Activated gamma-delta T cell treated with anti-CD3 and anti-CD28 coated beads, Interleukin-2, amount 50 U/mL, for 16 hours (primary cell): ENCODE data around the gene DNAAF8.

Experiments
- DNase-seq: peaks from one replicate; pipeline ENCODE4 v3.0.0-alpha.2; 2020; ENCODE audit warnings: low read depth

DNAAF8 gene

GRCh38 chr16:4695473-4696171 is 38.7 kb upstream of the DNAAF8 start:
- DNase-seq, result no peak

- DNase-seq, result no peak
Measured at GRCh38 chr16:4696172-4696904, 38.0 kb upstream of the DNAAF8 start.

DNA sequence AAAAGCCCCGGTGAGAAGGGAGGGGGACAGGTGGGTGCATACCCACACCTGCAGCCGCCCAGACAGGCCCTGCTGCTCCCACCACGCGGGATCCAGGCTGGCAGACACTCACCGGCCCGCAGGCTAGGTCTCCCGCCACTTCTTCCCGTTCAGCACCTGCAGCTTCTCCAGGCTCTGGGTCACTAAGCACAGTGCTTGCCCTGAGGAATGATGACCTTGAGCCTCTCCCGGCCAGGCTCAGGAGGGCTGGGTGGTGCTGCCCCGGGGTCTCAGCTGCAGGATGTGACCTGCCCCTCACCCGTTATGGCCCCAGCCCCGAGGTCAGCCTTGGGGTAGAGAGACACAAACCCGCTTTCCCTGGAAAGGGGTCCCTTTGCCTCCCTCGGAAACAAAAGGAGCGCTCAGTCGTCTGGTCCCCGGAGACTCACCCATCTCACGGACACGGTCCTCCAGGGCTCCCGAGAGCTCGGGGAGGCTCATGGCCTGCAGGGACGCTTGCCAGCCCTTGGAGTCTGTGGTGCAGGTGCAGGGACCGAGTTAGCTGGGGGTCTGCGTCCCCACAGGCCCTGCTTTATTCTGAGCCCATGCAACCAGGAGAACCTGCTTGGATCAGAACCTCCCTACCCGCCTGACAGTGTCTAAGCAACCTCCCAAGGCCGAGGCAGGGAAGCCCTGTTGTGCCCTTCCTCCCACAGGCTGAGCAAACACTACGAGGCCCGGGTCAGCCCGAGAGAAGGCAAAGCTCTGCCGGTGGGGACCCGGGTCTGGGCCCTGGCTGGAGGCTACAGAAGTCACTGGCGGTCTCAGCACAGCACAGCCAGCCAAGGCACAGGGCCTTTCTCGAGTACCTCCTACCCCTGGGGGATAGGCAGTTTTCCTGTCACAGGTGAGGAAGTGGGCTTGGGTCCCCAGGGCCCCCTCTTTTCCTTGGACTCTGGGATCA is 37.2 kb upstream of the DNAAF8 start:
- DNase-seq, result no peak

GRCh38 chr16:4697848-4698291 is 36.5 kb upstream of the DNAAF8 start:
- no peak for DNase-seq

GRCh38 chr16:4698321-4699045 is 35.9 kb upstream of the DNAAF8 start:
- no peak for DNase-seq

- no peak for DNase-seq
Measured at GRCh38 chr16:4699046-4699556, 35.2 kb upstream of the DNAAF8 start.

GRCh38 chr16:4700380-4700996 is 33.8 kb upstream of the DNAAF8 start:
- no peak for DNase-seq

DNA sequence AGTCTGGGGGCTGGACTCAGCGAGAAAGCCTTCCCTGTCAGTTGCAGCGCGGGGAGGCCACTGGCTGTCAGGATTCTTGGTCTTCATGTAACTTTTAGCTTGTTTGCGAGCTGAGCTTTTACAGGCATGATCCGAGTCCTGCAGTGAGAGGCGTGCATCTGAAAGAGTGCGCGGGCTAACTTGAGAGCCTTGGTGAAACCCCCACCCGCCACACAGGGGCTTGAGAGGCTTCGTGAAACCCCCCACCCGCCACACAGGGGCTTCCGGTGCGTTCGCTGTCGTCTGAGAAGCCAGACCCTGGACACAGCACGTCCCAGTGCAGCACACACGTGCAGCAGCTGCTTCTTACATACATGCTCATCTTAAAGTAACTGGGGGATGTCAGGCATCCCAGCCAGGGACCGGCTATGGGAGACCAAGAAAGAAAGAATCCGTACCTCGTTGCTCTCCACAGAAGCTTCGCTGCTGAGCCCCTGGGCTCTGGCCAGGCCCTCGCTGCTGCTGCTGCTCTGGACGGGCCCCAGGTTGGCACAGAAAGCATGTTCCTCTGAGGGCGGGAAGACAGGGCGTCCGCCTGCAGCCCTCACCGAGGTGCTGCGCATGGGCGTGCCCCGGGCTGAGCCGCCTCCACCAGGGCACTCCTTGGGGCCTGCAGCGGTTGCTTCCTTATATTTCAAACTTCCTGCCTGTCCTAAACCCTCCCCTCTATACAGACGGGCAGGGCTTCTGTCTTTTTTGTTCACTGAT is 33.2 kb upstream of the DNAAF8 start:
- DNase-seq, result no peak

DNA sequence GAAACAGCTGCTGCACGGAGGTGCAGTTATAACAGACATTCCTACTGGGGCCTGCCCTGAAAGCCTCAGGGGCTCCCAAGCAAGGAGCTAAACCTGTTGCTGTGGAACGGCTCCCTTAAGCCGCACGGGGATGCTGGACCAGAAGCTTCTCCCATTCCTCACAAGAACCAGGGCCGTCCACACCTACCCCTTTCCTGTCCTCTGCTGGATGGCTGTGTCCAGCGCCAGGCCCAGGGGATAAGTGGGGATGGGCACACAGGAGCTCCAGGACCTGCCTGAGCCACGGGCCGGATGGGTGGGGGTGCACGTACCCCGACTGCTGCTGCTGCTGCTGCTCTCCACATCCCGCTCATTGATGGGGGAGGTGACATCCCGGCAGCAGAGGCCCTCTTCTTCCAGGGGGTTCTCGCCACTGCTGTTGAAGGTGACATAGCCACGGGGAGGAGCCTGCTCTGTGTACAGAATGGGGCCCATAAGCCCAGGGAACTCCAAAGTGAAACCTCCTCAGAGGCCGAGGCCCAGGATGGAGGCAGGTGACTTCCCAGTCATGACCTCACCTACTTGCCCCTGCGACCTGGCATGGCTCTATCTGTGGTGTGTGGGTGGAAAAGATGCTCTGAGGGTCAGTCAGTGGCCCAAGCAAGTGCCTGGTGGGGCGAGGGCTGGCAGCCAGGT is 32.4 kb upstream of the DNAAF8 start:
- DNase-seq, result no peak

DNA sequence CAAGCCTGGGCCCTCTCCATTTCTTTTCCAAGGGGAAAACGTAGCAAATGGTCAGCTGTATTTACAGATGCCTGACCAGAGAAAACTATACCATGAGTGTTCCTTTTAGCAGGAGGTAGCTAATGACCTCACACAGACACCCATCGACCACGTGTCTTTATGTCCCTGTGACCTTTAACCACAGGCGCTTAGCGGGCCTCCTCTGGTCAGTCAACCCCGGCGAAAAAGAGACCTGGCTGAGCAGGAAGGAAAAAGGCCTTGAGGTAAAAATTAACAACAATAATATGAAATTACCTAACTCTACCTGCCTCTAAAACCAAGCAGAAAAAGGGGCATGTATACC is 31.9 kb upstream of the DNAAF8 start:
- no peak for DNase-seq

DNA sequence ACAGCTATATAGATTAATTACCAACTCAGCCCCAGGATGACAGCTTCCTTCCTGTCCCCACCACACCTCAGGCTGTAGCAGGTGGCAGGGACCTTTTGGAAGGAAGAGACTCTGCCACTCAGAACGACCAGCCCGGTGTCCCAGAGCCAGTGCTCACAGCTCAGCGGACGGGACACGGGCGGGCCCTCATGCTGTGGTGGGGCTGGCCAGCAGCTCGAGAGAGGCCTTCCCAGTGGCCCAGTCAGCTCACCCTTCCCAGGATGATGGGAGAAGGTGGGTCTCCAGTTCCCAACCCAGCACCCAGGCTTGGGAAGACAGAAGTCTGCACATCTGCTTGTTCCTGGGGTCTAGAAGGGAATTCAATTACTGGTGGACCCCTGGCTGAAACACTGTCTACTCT is 30.4 kb upstream of the DNAAF8 start:
- no peak for DNase-seq

GRCh38 chr16:4704491-4704890 is 29.8 kb upstream of the DNAAF8 start:
- no peak for DNase-seq

DNA sequence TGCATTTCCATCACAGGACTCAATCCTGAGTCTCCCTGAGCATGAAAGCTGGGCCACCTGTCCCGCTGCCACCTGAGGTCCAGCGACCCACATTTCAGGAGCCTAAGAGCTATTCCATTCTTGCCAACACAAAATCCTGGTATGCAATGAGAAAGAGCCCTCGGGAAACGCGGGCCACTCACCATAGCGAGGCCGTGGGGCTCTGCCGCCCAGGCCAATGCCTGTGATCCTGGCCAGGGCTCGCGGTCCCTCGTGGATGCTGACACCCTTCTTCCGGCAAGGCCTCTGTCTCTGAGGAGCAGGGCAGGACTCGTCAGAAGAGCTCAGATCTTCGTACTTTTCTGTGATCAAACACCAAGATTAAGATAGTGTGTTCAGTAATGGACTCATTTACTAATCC is 29.4 kb upstream of the DNAAF8 start:
- DNase-seq, result no peak

GRCh38 chr16:4706871-4707270 is 27.5 kb upstream of the DNAAF8 start:
- DNase-seq, result no peak

GRCh38 chr16:4709481-4709880 is 24.9 kb upstream of the DNAAF8 start:
- no peak for DNase-seq

DNA sequence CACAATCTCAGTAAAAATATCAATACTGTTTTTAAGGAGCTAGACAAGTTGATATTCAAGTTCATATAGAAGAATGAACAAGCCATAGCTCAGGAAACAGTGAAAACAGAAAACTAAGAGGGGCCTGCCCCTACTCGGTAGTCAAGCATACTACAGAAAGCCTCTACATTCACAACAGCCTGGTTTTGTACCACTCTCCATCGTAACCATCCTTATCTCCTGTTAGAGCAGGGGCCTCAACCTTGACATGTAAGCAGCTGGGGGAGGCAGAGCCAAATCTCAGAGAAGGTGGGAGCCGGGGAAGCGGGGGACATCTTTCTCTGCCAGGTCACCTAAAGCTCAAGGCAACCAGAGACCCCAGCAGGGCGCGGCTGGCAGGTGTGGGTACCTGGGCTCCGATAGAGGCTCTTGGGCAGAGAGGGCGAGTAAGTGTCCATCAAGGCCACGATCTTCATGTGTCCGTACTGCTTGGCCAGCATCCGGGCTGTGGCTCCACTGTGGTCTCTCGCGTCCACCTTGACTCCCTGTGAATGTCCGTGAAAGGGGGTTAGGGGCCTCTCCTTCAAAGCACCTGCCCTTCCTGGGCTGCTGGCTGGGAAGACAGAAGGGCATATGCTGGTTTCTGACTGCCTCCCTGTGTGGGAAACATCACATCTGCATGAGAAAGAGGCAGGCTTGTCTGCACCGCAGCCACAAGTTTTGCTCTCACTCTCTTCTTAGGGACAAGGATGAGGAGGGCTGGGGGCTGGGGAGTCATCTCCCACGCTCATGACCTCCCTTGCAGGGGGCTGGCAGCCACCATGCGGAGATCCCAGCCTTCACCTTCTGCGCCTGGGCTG is 20.5 kb upstream of the DNAAF8 start:
- DNase-seq, result no peak

GRCh38 chr16:4714996-4715395 is 19.3 kb upstream of the DNAAF8 start:
- DNase-seq, result no peak

DNA sequence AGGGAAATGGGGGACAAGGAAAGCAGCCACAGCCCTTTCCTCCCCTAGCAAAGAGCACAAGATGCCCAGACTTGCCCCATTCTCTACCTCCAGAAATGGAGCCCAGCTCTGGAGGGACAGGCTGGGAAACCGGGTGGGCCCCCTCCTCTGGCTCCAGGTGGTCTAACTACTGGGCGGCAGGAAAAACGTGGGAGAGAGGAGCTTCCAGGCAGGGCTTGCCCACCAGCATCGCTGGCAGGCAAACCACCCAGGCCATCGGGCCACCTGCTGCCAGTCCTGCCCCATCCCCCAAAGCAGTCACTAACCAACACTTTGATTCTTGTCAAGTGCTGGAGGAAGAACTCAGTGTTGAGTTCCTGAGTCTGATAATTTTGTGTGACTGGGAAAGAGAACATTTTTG is 15.9 kb upstream of the DNAAF8 start:
- DNase-seq, result no peak
